ENCODE data around the gene ANKRD17.

Gene ANKRD17

DNA sequence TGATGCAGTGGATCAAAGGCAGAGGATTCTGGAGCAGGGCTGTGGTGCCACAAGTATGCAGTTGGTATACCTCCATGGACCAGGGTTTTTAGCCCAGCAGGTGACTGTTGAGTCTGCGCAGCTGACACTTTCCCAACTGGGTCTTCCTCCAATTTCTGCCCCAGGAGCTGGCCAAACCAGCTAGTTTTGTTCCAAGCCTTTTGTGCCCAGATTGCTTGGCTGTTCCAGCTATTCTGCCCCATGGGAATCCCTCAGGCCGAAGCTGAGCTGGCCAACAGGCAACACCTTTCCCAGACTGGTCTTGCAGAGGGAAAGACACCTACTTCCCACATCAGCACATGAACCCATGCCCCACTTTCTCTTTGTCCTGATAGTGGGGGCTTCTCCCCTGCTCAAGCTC is 22.8 kb upstream of the ANKRD17 start:
- TF ChIP-seq, protein P1, sequence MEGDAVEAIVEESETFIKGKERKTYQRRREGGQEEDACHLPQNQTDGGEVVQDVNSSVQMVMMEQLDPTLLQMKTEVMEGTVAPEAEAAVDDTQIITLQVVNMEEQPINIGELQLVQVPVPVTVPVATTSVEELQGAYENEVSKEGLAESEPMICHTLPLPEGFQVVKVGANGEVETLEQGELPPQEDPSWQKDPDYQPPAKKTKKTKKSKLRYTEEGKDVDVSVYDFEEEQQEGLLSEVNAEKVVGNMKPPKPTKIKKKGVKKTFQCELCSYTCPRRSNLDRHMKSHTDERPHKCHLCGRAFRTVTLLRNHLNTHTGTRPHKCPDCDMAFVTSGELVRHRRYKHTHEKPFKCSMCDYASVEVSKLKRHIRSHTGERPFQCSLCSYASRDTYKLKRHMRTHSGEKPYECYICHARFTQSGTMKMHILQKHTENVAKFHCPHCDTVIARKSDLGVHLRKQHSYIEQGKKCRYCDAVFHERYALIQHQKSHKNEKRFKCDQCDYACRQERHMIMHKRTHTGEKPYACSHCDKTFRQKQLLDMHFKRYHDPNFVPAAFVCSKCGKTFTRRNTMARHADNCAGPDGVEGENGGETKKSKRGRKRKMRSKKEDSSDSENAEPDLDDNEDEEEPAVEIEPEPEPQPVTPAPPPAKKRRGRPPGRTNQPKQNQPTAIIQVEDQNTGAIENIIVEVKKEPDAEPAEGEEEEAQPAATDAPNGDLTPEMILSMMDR (IDR thresholded peaks at IDR 0.05; ENCODE audit: low read depth, low read length, poor library complexity, severe bottlenecking) = no peak
- no peak for TF ChIP-seq EZH2phosphoT487 (IDR thresholded peaks at IDR 0.05; ENCODE audit: borderline replicate concordance, low read length)
- H3K36me3 ChIP-seq (ENCODE audit: control insufficient read depth, low read length) = no peaks in the 10 kb centered on the region

DNA sequence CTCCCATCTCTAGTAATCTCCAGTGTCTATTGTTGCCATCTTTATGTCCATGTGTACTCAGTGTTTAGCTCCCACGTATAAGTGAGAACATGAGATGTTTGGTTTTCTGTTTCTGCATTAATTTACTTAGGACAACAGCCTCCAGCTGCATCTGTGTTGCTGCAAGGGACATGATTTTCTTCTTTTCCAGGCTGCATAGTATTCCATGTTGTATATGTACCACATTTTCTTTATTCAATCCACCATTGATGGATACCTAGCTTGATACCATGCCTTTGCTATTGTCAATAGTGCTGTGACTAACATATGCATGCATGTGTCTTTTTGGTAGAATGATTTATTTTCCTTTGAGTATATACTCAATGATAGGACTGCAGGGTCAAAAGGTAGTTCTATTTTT is 18.6 kb upstream of the ANKRD17 start:
- Histone ChIP-seq H4K20me1 (ENCODE audit: control insufficient read depth, insufficient read depth, low read depth, low read length) (no peaks in the 10 kb centered on the region), H3K9me3 (ENCODE audit: control insufficient read depth, insufficient read depth, low read length) (peaks cover 14% of the 10 kb centered on the region), H3K4me1 (ENCODE audit: control insufficient read depth, low read length) (no peaks in the 10 kb centered on the region), H3K27me3 (ENCODE audit: control insufficient read depth, low read length) (no peaks in the 10 kb centered on the region), H3K9me2 (replicated peaks; ENCODE audit: control insufficient read depth, low read length) (no peaks in the 10 kb centered on the region; the same call in 1 of the 2 replicates), H3K27ac (ENCODE audit: low read depth, low read length) (no peak overlapping the region), H3F3A (ENCODE audit: control insufficient read depth, insufficient read depth) (no peaks in the 10 kb centered on the region), H3K36me3 (ENCODE audit: control insufficient read depth, low read length) (no peaks in the 10 kb centered on the region), H3K4me2 (ENCODE audit: low read length) (no peak overlapping the region), H3K4me3 (ENCODE audit: low read length) (no peak overlapping the region), H3K79me2 (ENCODE audit: control insufficient read depth, low read length) (no peaks in the 10 kb centered on the region)
- no peak for TF ChIP-seq EZH2phosphoT487 (IDR thresholded peaks at IDR 0.05; ENCODE audit: borderline replicate concordance, low read length)
- TF ChIP-seq, protein P1 (IDR thresholded peaks at IDR 0.05; ENCODE audit: low read depth, low read length, poor library complexity, severe bottlenecking) = no peak

More for the DNA sequence above, 22.8 kb upstream of the ANKRD17 start:
- H4K20me1 ChIP-seq (ENCODE audit: control insufficient read depth, insufficient read depth, low read depth, low read length) = no peaks in the 10 kb centered on the region
- H3F3A ChIP-seq (ENCODE audit: control insufficient read depth, insufficient read depth) = no peaks in the 10 kb centered on the region
- no peaks in the 10 kb centered on the region for H3K4me1 ChIP-seq (ENCODE audit: control insufficient read depth, low read length)
- H3K9me3 ChIP-seq (ENCODE audit: control insufficient read depth, insufficient read depth, low read length) = peaks cover 14% of the 10 kb centered on the region
- H3K4me2 ChIP-seq (ENCODE audit: low read length) = no peak overlapping the region
- no peak overlapping the region for H3K27ac ChIP-seq (ENCODE audit: low read depth, low read length)
- no peaks in the 10 kb centered on the region for H3K27me3 ChIP-seq (ENCODE audit: control insufficient read depth, low read length)
- no peak overlapping the region for H3K4me3 ChIP-seq (ENCODE audit: low read length)
- H3K79me2 ChIP-seq (ENCODE audit: control insufficient read depth, low read length) = no peaks in the 10 kb centered on the region
- no peaks in the 10 kb centered on the region for H3K9me2 ChIP-seq (replicated peaks; ENCODE audit: control insufficient read depth, low read length)

DNA sequence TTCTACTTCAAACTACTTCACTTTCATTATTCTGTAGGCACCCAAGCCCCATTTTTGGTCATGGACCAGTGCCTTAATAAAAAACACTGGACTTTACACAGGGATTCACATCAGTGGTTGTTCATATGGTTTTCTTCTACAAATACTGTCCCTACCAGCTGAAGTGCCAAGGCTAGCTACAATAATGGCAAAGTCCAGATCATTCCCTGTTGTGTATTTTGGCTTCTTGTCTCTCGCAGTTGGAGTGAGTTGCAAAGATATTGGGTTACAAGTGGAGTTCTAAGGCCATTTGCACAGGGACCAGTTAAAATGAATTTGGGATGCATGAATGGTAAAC is 16.7 kb upstream of the ANKRD17 start:
- Histone ChIP-seq H3K27ac (ENCODE audit: low read depth, low read length) (no peak overlapping the region), H3K4me3 (ENCODE audit: low read length) (no peak overlapping the region), H3K4me2 (ENCODE audit: low read length) (no peak overlapping the region), H3K27me3 (ENCODE audit: control insufficient read depth, low read length) (no peaks in the 10 kb centered on the region), H3K36me3 (ENCODE audit: control insufficient read depth, low read length) (no peaks in the 10 kb centered on the region), H4K20me1 (ENCODE audit: control insufficient read depth, insufficient read depth, low read depth, low read length) (no peaks in the 10 kb centered on the region), H3K4me1 (ENCODE audit: control insufficient read depth, low read length) (no peaks in the 10 kb centered on the region), H3K9me3 (ENCODE audit: control insufficient read depth, insufficient read depth, low read length) (peaks cover 14% of the 10 kb centered on the region), H3K9me2 (replicated peaks; ENCODE audit: control insufficient read depth, low read length) (no peaks in the 10 kb centered on the region; the same call in 1 of the 2 replicates), H3K79me2 (ENCODE audit: control insufficient read depth, low read length) (no peaks in the 10 kb centered on the region), H3F3A (ENCODE audit: control insufficient read depth, insufficient read depth) (no peaks in the 10 kb centered on the region)
- TF ChIP-seq, protein P1 (IDR thresholded peaks at IDR 0.05; ENCODE audit: low read depth, low read length, poor library complexity, severe bottlenecking) = no peak
- TF ChIP-seq EZH2phosphoT487 (IDR thresholded peaks at IDR 0.05; ENCODE audit: borderline replicate concordance, low read length) = no peak

Data from DOHH2 (cell line).